ENCODE data around the gene STAT3.

DNA sequence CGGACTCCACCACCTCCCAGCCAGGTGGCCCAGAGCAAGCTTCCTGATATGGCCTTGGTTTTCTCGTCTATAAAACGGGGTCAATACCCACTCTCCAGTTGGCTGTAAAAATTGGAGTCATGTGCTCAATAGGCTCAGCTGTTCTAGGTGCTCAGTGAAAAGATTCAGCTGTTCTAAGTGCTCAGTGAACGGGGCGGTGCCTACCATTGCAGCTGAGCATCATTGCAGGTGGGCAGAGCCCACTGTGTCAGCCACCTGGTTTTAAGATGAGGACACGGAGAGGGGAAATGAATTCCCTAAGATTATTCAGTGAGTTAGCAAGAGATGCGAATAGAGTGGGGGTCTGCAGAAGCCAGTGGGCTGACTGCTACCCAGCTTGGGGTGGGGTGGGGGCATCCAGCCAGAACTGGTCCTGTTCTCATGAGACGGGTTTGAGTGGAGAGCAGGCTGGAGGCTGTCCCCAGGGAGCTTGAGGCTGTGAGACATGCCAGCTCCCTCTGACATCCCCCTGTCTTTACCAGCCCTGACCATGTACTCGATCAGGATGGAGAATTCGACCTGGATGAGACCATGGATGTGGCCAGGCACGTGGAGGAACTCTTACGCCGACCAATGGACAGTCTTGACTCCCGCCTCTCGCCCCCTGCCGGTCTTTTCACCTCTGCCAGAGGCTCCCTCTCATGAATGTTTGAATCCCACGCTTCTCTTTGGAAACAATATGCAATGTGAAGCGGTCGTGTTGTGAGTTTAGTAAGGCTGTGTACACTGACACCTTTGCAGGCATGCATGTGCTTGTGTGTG, 78.1 kb downstream of the STAT3 start:
- TF ChIP-seq, protein P1, sequence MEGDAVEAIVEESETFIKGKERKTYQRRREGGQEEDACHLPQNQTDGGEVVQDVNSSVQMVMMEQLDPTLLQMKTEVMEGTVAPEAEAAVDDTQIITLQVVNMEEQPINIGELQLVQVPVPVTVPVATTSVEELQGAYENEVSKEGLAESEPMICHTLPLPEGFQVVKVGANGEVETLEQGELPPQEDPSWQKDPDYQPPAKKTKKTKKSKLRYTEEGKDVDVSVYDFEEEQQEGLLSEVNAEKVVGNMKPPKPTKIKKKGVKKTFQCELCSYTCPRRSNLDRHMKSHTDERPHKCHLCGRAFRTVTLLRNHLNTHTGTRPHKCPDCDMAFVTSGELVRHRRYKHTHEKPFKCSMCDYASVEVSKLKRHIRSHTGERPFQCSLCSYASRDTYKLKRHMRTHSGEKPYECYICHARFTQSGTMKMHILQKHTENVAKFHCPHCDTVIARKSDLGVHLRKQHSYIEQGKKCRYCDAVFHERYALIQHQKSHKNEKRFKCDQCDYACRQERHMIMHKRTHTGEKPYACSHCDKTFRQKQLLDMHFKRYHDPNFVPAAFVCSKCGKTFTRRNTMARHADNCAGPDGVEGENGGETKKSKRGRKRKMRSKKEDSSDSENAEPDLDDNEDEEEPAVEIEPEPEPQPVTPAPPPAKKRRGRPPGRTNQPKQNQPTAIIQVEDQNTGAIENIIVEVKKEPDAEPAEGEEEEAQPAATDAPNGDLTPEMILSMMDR (IDR thresholded peaks at IDR 0.05; ENCODE audit: insufficient read depth, low read length, poor library complexity, severe bottlenecking) = no peak
- TF ChIP-seq EZH2phosphoT487 (conservative IDR thresholded peaks at IDR 0.05; ENCODE audit: low read length) = no peak

Measured in SU-DHL-6 (cell line).